Measurements from ENCODE around the gene SAFB2.
A peak's percentile ranks its signal among the peaks of the same experiment; 100 is the strongest.

DNA sequence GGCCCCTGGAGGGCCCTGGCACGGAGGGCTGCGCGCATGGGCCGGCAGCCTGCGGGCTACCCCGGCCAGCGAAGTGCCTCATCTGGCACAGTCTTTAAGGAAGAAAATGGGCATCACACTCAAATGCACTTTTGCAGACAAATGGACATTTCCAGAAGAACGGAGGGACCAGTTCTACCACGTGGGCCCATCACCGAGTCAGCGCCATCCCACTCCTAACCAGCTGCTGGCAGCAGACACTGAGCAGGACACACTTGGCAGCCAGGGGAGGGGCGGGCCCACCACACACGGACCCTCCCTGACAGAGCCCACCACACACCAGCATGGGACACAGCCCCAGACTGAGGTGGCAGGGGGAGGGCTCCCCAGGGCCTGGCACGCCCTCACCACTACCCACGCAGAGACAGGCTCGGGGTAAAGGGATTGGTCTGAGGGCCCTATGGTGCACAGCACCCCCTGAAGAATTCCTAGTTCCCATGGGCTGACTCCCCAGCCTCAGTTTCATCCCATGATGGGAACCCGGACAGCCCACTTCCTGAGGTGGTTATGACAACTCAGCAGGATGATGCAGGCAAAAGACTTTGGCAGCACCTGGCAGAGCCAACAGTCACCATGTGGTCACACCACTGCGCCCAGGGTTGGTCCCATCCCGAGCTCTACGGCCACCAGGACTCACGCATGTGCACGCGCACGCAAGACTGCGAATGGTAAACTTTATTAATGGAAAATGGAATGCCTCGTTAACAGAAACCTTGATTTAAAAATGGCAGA lies 36.1 kb downstream of the SAFB2 start:
- TF ChIP-seq POLR2A (IDR thresholded peaks at IDR 0.05; ENCODE audit: low read depth, low read length) (peak; percentile 49; the same call in 1 of the 2 replicates), POLR2AphosphoS5 (IDR thresholded peaks at IDR 0.05; ENCODE audit: low read depth, low read length) (peak; percentile 71), SPI1 (IDR thresholded peaks at IDR 0.05; ENCODE audit: low read depth, low read length) (no peak), TAF1 (IDR thresholded peaks at IDR 0.05; ENCODE audit: low read depth, low read length) (no peak)
